AML-193 (cell line): ENCODE measurements around the gene LCE5A.

Experiments used
- DNase-seq, 2 experiments: peaks; one replicate each; lab custom pipeline; 2025; lab: John Stamatoyannopoulos, UW

The LCE5A gene

DNA sequence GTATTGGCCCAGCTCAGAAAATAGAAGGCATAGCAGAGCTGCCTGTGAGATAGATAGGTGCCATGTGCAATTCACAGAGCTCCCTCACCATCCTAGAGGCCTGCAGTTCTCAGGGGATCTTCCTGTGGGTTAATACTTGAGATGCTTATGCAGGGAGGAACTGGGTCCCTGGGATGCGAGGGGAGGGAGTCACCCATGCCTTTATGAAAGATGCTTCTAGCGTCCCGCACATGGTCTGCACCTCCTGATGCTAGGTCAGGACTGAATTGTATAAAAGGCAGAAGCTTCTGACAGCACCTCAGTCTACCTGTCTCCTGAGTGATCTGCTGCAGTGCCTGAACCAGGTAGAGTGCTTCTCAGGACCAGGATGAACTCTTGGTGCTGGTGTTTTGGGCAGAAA is at the start of gene LCE5A:
Gene LCE5A (plus strand): TSS at position 301 of the 400 bp plus-strand sequence. CDS start 732 bp downstream, outside the sequence.
- DNase-seq, result no peak

GRCh38 chr1:152461544-152461943 is 49.1 kb upstream of the LCE5A start:
- peak; percentile 84 to 86 for DNase-seq

GRCh38 chr1:152462636-152463035 is 48.0 kb upstream of the LCE5A start:
- no peak for DNase-seq

DNA sequence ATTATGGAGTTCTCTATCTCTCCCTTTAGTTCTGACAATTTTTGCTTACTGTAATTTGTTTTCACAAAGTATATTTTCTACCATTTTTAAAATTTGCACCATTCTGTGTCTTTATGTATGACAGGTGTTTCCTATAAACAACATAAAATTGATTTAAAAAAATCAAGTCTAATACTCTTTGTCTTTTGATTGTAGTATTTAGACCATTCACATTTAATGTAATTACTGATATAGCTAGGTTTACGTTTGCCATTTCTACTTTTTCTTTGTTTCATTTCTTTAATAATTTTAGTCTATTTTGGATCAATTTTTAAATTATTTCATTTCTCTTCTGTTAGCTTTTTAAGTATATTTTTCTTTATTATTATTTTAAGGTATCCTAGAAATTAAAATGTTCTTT is 44.4 kb upstream of the LCE5A start:
- DNase-seq, result no peak

GRCh38 chr1:152473887-152474537 is 36.6 kb upstream of the LCE5A start:
- no peak for DNase-seq

GRCh38 chr1:152479792-152480595 is 30.6 kb upstream of the LCE5A start:
- DNase-seq, result no peak

GRCh38 chr1:152481869-152482664 is 28.5 kb upstream of the LCE5A start:
- no peak for DNase-seq

DNA sequence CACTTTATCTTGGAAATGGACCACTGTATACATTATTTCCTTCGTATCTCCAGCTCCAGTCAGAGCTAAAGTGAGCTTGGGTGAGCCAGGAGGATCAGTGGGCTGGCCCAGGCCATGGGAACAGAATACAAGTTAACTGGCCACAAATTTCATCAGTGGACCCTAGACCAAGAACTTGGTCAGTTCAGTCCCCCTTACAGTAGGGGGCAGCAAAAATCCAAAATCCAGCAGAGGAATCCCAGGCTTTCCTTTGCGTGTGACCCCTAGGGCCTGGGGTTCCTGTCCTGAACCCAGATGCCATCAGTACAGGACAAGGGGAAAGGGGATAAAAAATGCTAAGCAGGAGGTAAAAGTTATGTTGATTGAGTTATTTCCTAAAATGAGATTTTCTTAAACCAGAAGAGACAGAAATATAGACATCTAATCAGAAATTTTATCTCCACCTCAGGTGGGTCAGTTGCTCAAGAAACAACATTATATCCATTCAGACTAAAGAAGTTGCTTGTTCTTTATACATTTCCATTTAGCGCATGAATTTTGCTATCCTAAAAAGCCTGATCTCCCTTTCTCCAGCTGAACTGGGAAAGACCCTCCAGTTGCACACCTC is 24.1 kb upstream of the LCE5A start:
- peak in 1 of 2 experiments; percentile 6 for DNase-seq

DNA sequence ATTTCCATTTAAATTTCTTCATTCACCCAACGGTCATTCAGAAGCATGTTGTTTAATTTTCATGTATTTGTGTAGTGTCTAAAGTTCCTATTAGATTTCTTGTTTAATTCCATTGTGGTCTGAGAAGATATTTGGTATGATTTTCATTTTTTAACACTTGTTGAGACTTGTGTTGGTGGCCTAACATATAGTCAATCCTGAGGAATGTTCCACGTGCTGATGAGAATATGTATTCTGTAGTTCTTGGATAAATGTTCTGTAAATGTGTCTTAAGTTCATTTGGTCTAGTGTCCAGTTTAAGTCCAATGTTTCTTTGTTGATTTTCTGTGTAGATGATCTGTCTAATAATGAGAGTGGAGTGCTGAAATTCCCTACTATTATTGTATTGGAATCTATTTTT is 22.7 kb upstream of the LCE5A start:
- DNase-seq, result no peak

DNA sequence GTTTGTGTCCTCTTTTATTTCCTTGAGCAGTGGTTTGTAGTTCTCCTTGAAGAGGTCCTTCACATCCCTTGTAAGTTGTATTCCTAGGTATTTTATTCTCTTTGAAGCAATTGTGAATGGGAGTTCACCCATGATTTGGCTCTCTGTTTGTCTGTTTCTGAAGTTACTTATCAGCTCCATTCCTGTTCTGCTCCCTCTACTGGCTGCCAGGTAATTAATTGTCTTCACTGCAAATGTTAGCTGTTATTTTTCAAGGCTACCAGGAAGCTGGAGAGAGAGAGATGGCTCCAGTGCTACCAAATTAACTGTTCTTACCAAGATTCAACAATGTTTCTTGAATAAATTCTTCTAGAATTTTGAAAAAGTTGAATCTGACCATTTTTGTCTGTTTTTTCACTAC is 19.1 kb upstream of the LCE5A start:
- peak; percentile 6 to 33 for DNase-seq

DNA sequence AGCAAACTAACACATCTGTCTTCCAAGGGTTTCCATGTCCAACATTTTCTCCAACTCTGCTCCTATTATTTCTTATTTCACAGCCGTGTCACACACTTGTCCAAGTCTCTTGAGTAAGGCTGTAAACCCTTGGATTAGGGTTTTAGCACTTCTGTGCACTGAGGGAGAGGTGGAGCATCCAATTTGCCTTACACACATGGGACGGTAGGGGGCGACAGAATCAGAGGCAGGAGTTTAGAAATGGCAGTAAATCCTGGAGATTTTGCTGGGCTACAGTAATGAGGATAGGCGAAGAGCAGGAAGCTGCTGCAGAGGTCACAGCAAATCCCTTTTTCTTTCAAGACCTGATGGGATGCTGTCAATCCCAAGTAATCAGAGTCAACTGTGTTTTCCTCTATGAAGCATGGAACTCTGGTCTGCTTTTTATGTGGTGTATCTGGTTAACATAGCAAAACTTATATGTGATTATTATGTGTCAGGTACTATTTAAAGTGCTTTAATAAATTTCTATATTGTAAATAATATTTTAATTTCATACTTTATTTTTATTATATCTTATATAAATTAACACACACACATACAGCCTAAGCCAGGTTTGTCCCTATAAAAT is 15.4 kb upstream of the LCE5A start:
- peak; percentile 54 to 60 for DNase-seq

- peak in 1 of 2 experiments; percentile 27 for DNase-seq
Measured at GRCh38 chr1:152497273-152497672, 13.3 kb upstream of the LCE5A start.

DNA sequence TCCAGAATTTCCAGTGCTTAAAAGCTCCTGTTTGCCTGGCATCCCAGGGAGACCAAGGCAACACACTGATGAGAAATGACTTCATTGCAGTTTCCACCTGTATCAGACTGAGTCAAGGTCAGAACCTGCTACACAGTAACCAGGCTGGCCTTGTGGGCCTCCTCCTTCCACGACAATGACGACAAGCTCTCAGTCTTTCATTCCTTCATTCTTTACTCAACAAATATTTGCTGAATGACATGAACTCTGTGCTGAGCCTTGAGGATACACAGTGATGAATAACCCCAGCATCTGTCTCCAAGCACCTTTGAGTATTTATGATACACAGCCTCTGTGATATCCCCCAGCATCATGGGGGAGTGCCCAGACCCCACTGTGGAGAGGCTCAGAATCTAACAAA is 8.9 kb upstream of the LCE5A start:
- no peak for DNase-seq

GRCh38 chr1:152502496-152503180 is 8.0 kb upstream of the LCE5A start:
- no peak for DNase-seq

GRCh38 chr1:152505083-152505482 is 5.5 kb upstream of the LCE5A start:
- no peak for DNase-seq

GRCh38 chr1:152506899-152507498 is 3.6 kb upstream of the LCE5A start:
- no peak for DNase-seq

- DNase-seq, result no peak
Measured at GRCh38 chr1:152511596-152511995, 993 bp downstream of the LCE5A start.

DNA sequence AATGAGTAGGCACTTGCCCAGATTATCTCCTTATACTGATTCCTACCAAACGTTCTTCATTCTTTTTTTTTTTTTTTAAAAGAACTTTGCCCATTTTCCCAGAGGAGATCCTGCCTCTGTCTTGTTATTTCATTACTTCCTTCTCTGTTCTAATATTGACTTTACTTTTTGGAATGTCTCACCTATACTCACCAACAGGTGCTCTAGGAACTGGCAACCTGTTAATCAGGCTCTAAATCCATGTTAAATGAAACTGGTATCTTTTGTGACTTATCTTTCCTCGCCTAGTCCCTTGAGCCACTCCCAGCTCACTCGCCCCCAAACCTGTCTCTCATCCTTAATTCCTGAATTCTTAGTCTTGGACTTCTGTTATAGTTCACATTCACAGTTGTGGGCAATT is 2.5 kb downstream of the LCE5A start:
- DNase-seq, result no peak

- DNase-seq, result no peak
Measured at GRCh38 chr1:152514715-152515433, 4.3 kb downstream of the LCE5A start.

GRCh38 chr1:152515434-152515783 is 4.8 kb downstream of the LCE5A start:
- no peak for DNase-seq
